ENCODE results near the gene SLC29A2. TPM values are rescaled to one million over a fixed set of nuclear protein-coding genes. Genes with fewer than 3 reads are reported as not detected.

The SLC29A2 gene
- polyA plus RNA-seq, 3 donors = 0.11 to 1.3 TPM; not detected in 1

DNA sequence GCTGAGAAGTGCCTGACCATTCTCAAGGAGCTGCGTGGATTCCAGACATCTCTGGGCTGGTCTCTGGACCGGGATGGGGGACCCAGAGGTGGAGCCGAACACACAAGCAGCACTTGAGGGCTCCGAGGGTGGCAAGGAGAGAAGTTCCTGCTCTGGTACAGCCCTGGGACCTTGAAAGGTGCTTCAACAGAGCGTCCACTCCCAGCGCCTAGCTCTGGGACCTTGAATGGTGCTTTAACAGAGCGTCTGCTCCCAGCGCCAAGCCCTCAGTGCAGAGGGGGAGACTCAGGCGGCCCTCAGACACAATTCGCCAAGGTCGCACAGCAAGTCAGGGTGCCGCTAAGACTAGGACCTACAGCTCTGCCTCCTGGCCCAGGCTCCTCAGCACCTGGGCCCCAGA, 38.6 kb upstream of the SLC29A2 start:
- intact Hi-C loops (cut with micrococcal nuclease) = loop anchor here in 1 of 2 donors (10.0 kb wide), 1 partner anchor 435 kb away; the partner anchor contains the start of gene RCE1
- H3K27me3 Mint-ChIP-seq (ENCODE audit: low read depth in 3 of 3) = peaks cover 24 to 40% (median 40%) of the 10 kb centered on the region in 3 donors
- Histone ChIP-seq H3K79me2 (ENCODE audit: insufficient read depth, low read length) (no peaks in the 10 kb centered on the region), H3K9ac (ENCODE audit: insufficient read depth, low read length, poor library complexity, severe bottlenecking) (no peak overlapping the region), H3K4me3 (replicated peaks in 1 of 3; ENCODE audit: low read depth in 2 of 3, low read length in 3 of 3) (no peak overlapping the region), H3K27me3 (ENCODE audit: control insufficient read depth in 2 of 2, insufficient read depth in 2 of 2, low read length in 2 of 2) (peaks cover 0 to 22% of the 10 kb centered on the region in 2 donors), H2AFZ (ENCODE audit: insufficient read depth, low read depth, low read length, poor library complexity, severe bottlenecking) (no peak overlapping the region), H3K4me1 (ENCODE audit: control insufficient read depth in 1 of 2, insufficient read depth in 2 of 2, low read length in 2 of 2) (peaks cover 7 to 12% of the 10 kb centered on the region in 2 donors), H3K36me3 (replicated peaks in 1 of 2; ENCODE audit: control insufficient read depth in 1 of 2, insufficient read depth in 2 of 2, low read length in 2 of 2) (no peaks in the 10 kb centered on the region), H3K4me2 (replicated peaks; ENCODE audit: extremely low read depth, low read length, poor library complexity, severe bottlenecking) (no peak overlapping the region), H4K20me1 (ENCODE audit: insufficient read depth, low read length) (no peaks in the 10 kb centered on the region), H3K9me3 (replicated peaks in 1 of 2; ENCODE audit: control insufficient read depth in 1 of 2, insufficient read depth in 1 of 2, low read length in 2 of 2) (no peaks in the 10 kb centered on the region), H3K27ac (ENCODE audit: low read depth in 1 of 2, low read length in 2 of 2) (no peak overlapping the region)
- peak overlapping the region in 1 of 2 donors; percentile 21 for H3K4me3 Mint-ChIP-seq
- 81% methylated on average over 12 of the region's 12 CpGs for WGBS (ENCODE audit: insufficient coverage)
- H3K9me3 Mint-ChIP-seq = peaks cover 0 to 2% (median 0%) of the 10 kb centered on the region in 7 donors
- H3K27ac Mint-ChIP-seq = no peak overlapping the region
- H3K4me1 Mint-ChIP-seq = peaks cover 4% of the 10 kb centered on the region
- no peaks in the 10 kb centered on the region for H3K36me3 Mint-ChIP-seq
- DNase-seq = no peak
- no peak for TF ChIP-seq CTCF (IDR thresholded peaks at IDR 0.05)

DNA sequence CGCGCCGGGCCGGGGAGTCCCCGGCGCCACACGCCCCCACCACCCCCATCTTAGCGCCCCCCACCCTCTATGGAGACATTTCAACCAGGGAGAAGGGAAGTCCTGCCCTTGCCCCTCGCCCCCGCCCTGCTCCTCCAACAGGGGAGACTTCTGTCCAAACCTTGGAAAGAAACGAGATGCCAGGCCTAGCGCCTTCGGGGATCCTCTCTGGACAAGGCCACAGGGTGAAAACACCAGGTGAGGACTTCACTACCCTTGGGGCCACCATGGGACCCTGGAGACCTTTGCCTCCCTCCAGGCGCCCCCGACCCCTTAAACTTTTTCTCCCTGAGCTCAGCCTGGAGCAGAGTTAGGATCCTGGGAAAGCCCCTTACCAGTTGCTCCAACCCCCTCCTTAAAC, 37.7 kb upstream of the SLC29A2 start:
- intact Hi-C loops (cut with micrococcal nuclease) = loop anchor here (2.0 to 5.0 kb wide), 3 partner anchors 70 to 423 kb away; no protein-coding TSS in a partner anchor
- Mint-ChIP-seq H3K27me3 (ENCODE audit: low read depth in 3 of 3) (peaks cover 21 to 42% (median 34%) of the 10 kb centered on the region in 3 donors), H3K27ac (no peak overlapping the region), H3K9me3 (no peaks in the 10 kb centered on the region), H3K36me3 (no peaks in the 10 kb centered on the region), H3K4me3 (no peak overlapping the region), H3K4me1 (peaks cover 4% of the 10 kb centered on the region)
- Histone ChIP-seq H3K27me3 (ENCODE audit: control insufficient read depth in 2 of 2, insufficient read depth in 2 of 2, low read length in 2 of 2) (peaks cover 0 to 14% of the 10 kb centered on the region in 2 donors), H4K20me1 (ENCODE audit: insufficient read depth, low read length) (no peaks in the 10 kb centered on the region), H2AFZ (ENCODE audit: insufficient read depth, low read depth, low read length, poor library complexity, severe bottlenecking) (no peak overlapping the region), H3K4me1 (ENCODE audit: control insufficient read depth in 1 of 2, insufficient read depth in 2 of 2, low read length in 2 of 2) (peaks cover 7 to 12% of the 10 kb centered on the region in 2 donors), H3K79me2 (ENCODE audit: insufficient read depth, low read length) (no peaks in the 10 kb centered on the region), H3K27ac (ENCODE audit: low read depth in 1 of 2, low read length in 2 of 2) (no peak overlapping the region), H3K9me3 (replicated peaks in 1 of 2; ENCODE audit: control insufficient read depth in 1 of 2, insufficient read depth in 1 of 2, low read length in 2 of 2) (no peaks in the 10 kb centered on the region), H3K9ac (ENCODE audit: insufficient read depth, low read length, poor library complexity, severe bottlenecking) (no peak overlapping the region), H3K4me3 (replicated peaks in 1 of 3; ENCODE audit: low read depth in 2 of 3, low read length in 3 of 3) (peak overlapping the region in 1 of 3 experiments; percentile 64), H3K4me2 (replicated peaks; ENCODE audit: extremely low read depth, low read length, poor library complexity, severe bottlenecking) (peak overlapping the region; percentile 74), H3K36me3 (replicated peaks in 1 of 2; ENCODE audit: control insufficient read depth in 1 of 2, insufficient read depth in 2 of 2, low read length in 2 of 2) (no peaks in the 10 kb centered on the region)
- no peak for DNase-seq
- no peak for TF ChIP-seq CTCF (IDR thresholded peaks at IDR 0.05)
- 24% methylated on average over 3 of the region's 15 CpGs for WGBS (ENCODE audit: insufficient coverage)

All from CD14-positive monocyte (primary cell).